ENCODE results near the gene PAF1.

DNA sequence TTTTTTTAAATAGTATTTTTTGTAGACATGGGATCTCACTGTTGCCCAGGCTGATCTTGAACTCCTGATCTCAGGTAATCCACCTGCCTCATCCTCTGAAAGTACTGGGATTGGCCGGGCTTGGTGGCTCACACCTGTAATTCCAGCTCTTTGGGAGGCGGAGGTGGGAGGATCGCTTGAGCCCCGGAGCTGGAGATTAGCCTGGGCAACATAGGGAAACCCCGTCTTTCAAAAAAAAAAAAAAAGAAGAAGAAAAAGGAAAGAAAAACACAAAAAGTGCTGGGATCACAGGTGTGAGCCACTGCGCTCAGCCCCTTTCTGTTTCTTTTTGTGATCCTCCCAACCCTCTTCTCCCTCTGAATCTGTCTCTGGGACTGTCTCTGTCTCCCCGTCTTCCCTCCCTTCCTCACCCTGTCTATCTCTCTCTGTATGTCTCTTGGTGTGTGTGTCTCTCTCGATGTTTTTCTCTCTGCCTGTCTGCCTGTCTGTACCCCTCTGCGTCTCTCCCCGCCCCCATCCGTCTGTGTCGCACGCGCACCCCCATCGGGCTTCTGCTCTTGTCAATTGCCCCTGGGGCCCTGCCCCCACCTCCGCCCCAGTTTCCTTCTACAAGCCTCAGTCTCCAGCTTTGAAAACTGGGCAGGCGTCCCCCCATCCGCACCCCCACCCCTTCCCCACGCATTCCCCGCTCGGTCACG, 15.2 kb upstream of the PAF1 start:
- TF ChIP-seq CTCF (conservative IDR thresholded peaks at IDR 0.05; ENCODE audit: low read length) (no peak), EZH2phosphoT487 (IDR thresholded peaks at IDR 0.05; ENCODE audit: borderline replicate concordance, low read depth, low read length) (no peak)

Data from OCI-LY7 (cell line).